22Rv1 (cell line): ENCODE results near the gene SV2C.

ENCODE experiments used
- CTCF ChIP-seq: fragments of 450-650 bp; IDR thresholded peaks from 2 replicates; pipeline ENCODE4 v1.5.1; 2017; ENCODE audit warnings: mild to moderate bottlenecking
- ZFX ChIP-seq: fragments of 450-650 bp; IDR thresholded peaks from 2 replicates; pipeline ENCODE4 v1.6.1; 2017; ENCODE audit warnings: antibody characterized with exemption, borderline replicate concordance

- TF ChIP-seq CTCF: no peak
- TF ChIP-seq ZFX: no peak
Measured at GRCh38 chr5:76271836-76272235, 188.7 kb downstream of the SV2C start.
